OCI-LY3 (cell line): Measurements from ENCODE around the gene GSG1L.

Experiments
- H2AFZ ChIP-seq: fragments of 200-600, 300-600 bp; shearing (Covaris generic); 2 replicates; pipeline ENCODE4 v1.6.0; 2014; ENCODE audit warnings: antibody characterized with exemption, low read depth, low read length
- H3K27ac ChIP-seq: fragments of 200-600, 300-600 bp; sonication (generic); 2 replicates; pipeline ENCODE4 v1.5.1; 2014; ENCODE audit warnings: mild to moderate bottlenecking, low read length, moderate library complexity, mixed read lengths
- H3K27me3 ChIP-seq: fragments of 200-600, 300-600 bp; sonication (generic); 2 replicates; pipeline ENCODE4 v1.6.1; 2014; ENCODE audit warnings: low read depth, low read length, mixed read lengths
- H3K36me3 ChIP-seq: fragments of 200-600, 300-600 bp; sonication (generic); replicated peaks from 2 replicates; pipeline ENCODE3; 2014; ENCODE audit warnings: low read depth, low read length, mixed read lengths
- H3K4me1 ChIP-seq: fragments of 300-600, 200-600 bp; sonication (generic); 2 replicates; pipeline ENCODE4 v1.6.1; 2014; ENCODE audit warnings: low read length, mixed read lengths
- H3K4me2 ChIP-seq: fragments of 200-600, 300-600 bp; sonication (generic); 2 replicates; pipeline ENCODE4 v1.6.1; 2014; ENCODE audit warnings: low read length, mixed read lengths
- H3K4me3 ChIP-seq: fragments of 300-600, 200-600 bp; sonication (generic); 2 replicates; pipeline ENCODE4 v1.5.1; 2014; ENCODE audit warnings: antibody characterized with exemption, mild to moderate bottlenecking, low read length, moderate library complexity
- H3K79me2 ChIP-seq: fragments of 300-600, 200-600 bp; shearing (Covaris generic); 2 replicates; pipeline ENCODE4 v1.6.1; 2014; ENCODE audit warnings: mild to moderate bottlenecking, low read length, mixed read lengths
- H3K9ac ChIP-seq: fragments of 300-600, 200-600 bp; shearing (Covaris generic); 2 replicates; pipeline ENCODE4 v1.6.0; 2014; ENCODE audit warnings: mild to moderate bottlenecking, low read length, moderate library complexity
- H3K9me3 ChIP-seq: fragments of 200-600, 300-600 bp; shearing (Covaris generic); 2 replicates; pipeline ENCODE4 v1.6.1; 2014; ENCODE audit warnings: low read length, mixed read lengths; ENCODE audit not compliant: insufficient read depth
- H4K20me1 ChIP-seq: fragments of 200-600, 300-600 bp; sonication (generic); 2 replicates; pipeline ENCODE4 v1.6.1; 2016; ENCODE audit warnings: low read length, mixed read lengths; ENCODE audit not compliant: insufficient read depth
- EZH2phosphoT487 ChIP-seq: fragments of 200-600 bp; shearing (Covaris generic); IDR thresholded peaks from 2 replicates; pipeline ENCODE4 v1.6.1; 2018; ENCODE audit warnings: antibody characterized with exemption, mixed run types, low read depth
- TF ChIP-seq, protein P1 (sequence below): fragments of 200-600, 300-600 bp; sonication (generic); IDR thresholded peaks from 2 replicates; pipeline ENCODE4 v1.5.1; 2014; ENCODE audit warnings: antibody characterized with exemption, low read length, low read depth

Gene GSG1L

DNA sequence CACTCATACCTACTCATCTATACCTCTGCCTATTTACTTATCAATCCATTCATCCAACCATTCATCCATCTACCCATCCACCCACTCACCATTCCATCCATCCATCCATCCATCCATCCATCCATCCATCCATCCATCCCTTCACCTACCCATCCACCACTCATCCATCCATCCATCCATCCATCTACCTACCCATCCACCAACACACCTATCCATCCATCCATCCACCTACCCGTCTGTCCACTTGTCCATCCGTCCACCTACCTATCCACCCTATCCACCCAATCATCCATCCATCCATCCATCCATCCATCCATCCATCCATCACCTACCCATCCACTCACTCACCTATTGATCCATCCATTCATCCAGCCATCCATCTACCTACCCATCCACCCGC, 235.7 kb downstream of the GSG1L start:
- no peak overlapping the region for H2AFZ ChIP-seq
- H3K36me3 ChIP-seq = no peaks in the 10 kb centered on the region
- no peaks in the 10 kb centered on the region for H4K20me1 ChIP-seq
- no peak overlapping the region for H3K4me2 ChIP-seq
- no peak overlapping the region for H3K4me3 ChIP-seq
- no peaks in the 10 kb centered on the region for H3K9me3 ChIP-seq
- H3K9ac ChIP-seq = no peak overlapping the region
- no peaks in the 10 kb centered on the region for H3K4me1 ChIP-seq
- H3K79me2 ChIP-seq = no peaks in the 10 kb centered on the region
- TF ChIP-seq, protein P1, sequence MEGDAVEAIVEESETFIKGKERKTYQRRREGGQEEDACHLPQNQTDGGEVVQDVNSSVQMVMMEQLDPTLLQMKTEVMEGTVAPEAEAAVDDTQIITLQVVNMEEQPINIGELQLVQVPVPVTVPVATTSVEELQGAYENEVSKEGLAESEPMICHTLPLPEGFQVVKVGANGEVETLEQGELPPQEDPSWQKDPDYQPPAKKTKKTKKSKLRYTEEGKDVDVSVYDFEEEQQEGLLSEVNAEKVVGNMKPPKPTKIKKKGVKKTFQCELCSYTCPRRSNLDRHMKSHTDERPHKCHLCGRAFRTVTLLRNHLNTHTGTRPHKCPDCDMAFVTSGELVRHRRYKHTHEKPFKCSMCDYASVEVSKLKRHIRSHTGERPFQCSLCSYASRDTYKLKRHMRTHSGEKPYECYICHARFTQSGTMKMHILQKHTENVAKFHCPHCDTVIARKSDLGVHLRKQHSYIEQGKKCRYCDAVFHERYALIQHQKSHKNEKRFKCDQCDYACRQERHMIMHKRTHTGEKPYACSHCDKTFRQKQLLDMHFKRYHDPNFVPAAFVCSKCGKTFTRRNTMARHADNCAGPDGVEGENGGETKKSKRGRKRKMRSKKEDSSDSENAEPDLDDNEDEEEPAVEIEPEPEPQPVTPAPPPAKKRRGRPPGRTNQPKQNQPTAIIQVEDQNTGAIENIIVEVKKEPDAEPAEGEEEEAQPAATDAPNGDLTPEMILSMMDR = no peak
- no peak for TF ChIP-seq EZH2phosphoT487
- H3K27me3 ChIP-seq = peaks cover 3% of the 10 kb centered on the region
- no peak overlapping the region for H3K27ac ChIP-seq

DNA sequence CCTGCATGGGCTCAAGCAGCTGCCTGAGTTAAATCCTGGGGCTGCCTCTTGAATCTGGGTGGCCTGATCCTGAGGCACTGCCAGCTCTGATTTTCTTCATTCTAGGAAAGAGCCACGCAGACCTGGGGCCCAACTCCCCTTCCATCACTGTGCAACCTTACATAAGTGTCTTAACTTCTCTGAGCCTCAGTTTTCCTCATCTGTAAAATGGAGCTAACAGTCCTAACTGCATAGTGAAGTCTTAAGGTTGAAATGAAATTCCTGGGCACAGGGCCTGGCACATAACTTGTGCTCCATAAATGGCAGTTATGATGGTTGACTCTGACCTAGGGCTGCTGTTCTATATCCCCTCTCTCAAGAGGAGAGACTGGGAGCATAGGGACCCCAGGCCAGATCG, 236.6 kb downstream of the GSG1L start:
- Histone ChIP-seq H3K9me3 (no peaks in the 10 kb centered on the region), H3K9ac (no peak overlapping the region), H3K4me3 (no peak overlapping the region), H3K79me2 (no peaks in the 10 kb centered on the region), H4K20me1 (no peaks in the 10 kb centered on the region), H3K4me2 (no peak overlapping the region), H3K27me3 (peaks cover 3% of the 10 kb centered on the region), H2AFZ (no peak overlapping the region), H3K27ac (no peak overlapping the region), H3K36me3 (no peaks in the 10 kb centered on the region), H3K4me1 (no peaks in the 10 kb centered on the region)
- TF ChIP-seq, protein P1 = no peak
- TF ChIP-seq EZH2phosphoT487 = no peak

DNA sequence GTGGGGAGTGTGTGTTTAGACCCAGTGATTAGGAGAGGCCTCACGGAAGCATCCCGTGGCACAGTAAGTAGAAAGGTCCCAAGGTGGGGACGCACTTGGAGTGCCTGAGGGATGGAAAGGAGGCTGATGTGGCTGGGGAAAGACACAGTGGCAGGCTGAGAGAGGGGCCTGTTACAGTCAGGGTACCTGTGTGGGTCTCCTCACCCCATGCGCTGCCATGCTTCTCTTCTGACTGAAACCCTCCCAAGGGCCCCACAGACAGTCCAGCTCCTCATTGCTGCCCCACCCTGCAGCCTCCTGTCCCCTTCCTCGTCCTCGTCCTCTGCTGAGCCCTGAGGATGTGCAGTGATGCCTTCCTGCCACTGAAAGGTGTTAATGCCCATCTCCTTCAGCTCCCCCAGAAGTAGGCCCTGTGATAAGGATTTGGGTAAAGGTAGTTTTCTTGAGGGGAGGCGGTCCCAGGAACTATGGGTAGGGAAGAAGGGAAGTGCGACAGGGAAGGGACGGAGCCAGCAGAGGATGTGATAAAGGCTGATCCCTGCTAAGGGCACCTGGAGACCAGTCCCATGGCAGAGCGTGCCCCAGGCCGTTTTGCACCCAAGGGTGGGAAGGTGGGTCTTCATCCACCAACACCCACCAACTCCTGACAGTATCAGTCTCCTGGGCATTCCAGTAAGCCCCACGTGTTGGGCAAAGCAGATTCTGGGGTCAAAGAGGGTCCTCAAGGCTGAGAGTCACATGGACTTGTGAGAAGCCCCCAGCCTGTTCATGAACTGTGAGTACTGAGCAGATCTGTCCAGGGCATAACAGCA, 237.2 kb downstream of the GSG1L start:
- no peak overlapping the region for H3K27ac ChIP-seq

DNA sequence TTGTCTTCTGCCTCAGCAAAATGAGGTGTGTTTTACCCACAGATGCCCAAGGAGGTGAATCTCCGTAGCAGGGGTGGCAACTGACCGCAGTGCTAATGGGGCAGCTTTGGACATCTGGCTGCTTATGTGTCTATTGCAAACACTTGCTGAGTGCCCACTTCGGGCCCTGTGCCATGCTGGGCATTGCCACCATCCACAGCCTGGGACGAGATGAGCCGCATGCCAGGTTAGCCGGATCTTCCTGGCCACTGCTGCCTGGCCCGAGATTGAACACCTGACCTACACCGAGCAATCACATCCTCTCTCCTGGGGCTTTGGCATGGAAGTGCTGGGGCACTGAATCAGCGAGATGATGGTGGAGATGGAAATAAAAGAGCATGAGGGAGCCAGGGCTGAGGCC, 238.7 kb downstream of the GSG1L start:
- Histone ChIP-seq H3K4me2 (no peak overlapping the region), H3K4me1 (no peaks in the 10 kb centered on the region), H3K9ac (no peak overlapping the region), H3K27ac (no peak overlapping the region), H3K4me3 (no peak overlapping the region), H3K36me3 (no peaks in the 10 kb centered on the region), H4K20me1 (no peaks in the 10 kb centered on the region), H2AFZ (no peak overlapping the region), H3K79me2 (no peaks in the 10 kb centered on the region), H3K27me3 (no peaks in the 10 kb centered on the region; the same call in 1 of the 2 replicates), H3K9me3 (no peaks in the 10 kb centered on the region)
- TF ChIP-seq EZH2phosphoT487 = no peak
- TF ChIP-seq, protein P1 = no peak

More for the DNA sequence above, 237.2 kb downstream of the GSG1L start:
- no peak overlapping the region for H3K9ac ChIP-seq
- no peak overlapping the region for H3K4me2 ChIP-seq
- peaks cover 3% of the 10 kb centered on the region for H3K27me3 ChIP-seq
- TF ChIP-seq, protein P1 = no peak
- no peak for TF ChIP-seq EZH2phosphoT487
- H3K79me2 ChIP-seq = no peaks in the 10 kb centered on the region
- H3K4me3 ChIP-seq = no peak overlapping the region
- H3K4me1 ChIP-seq = no peaks in the 10 kb centered on the region
- H3K36me3 ChIP-seq = no peaks in the 10 kb centered on the region
- no peak overlapping the region for H2AFZ ChIP-seq
- no peaks in the 10 kb centered on the region for H4K20me1 ChIP-seq
- no peaks in the 10 kb centered on the region for H3K9me3 ChIP-seq
